NCI-H526 treated with DMSO at 0.1 percent for 48 hours (cell line): Measurements from ENCODE around the gene KNDC1.

Source experiments
- DNase-seq: peaks from one replicate; lab custom pipeline; 2025; lab: John Stamatoyannopoulos, UW

Gene KNDC1

DNA sequence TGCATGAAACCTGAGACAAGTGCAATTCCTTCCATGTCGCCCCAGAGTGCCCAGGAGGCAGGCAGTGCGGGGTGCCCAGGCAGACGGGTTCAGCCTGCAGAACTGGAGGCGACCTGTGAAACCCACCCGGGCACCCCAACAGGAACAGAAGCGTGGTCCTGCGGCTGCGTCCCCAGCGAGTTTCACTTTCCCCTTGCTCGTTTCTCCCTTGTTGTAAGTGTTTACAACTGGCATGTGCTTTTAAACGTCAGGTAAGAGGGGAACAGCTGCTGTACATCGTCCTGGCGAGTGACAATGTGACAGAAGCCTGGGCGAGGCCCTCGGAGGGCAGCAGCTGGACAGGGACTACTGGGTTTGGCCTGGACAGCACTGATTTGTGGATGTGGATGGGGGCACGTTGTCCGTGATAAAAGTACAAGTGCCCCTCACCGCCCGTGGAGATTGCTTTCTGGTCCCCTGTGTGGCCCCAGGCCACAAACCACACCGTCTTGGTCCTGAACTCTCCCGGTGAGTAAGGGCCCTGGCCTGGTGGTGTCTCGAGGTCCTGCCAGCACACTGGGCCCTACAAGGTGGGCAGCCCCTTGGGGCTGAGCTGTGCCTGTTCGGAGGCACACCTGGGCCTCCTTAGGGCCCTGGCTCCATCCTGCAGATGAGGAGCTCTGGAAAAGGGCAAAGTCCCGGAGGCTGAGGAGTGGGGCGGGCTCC, 81.6 kb downstream of the KNDC1 start:
- DNase-seq = no peak

DNA sequence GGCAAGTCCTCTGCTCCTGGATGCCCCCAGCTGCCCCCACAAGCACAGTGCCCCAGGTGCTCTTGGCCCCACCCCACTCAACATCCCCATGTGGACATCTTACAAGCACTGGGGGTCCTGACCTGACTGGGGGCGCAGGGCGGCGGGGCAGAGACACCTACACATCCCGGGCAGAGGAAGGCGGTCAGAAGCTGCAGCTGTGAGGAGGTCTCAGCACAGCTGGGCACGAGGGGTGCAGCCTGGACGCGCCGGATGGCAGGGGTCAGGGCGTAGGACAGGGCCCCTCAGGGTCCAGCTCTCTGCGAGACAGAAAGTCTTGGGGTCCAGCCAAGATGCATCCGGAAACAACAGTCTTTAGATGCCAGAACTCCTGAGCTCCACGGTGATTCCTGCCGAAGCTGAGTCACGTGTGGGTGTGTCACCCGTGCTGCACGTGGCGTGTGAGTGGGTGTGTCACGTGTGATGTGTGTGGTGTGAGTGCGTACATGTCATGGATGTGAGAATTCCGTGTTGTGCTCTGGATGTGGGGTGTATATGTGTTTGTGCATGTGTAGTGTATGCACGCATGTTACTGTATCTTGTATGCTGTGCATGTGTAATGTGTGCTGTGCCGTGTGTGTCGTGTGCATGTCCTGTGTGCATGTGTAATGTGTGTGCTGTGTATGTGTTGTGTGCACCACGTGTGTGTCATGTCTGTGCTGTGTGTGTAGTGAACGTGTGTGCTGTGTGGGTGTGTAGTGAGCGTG, 82.8 kb downstream of the KNDC1 start:
- no peak for DNase-seq

DNA sequence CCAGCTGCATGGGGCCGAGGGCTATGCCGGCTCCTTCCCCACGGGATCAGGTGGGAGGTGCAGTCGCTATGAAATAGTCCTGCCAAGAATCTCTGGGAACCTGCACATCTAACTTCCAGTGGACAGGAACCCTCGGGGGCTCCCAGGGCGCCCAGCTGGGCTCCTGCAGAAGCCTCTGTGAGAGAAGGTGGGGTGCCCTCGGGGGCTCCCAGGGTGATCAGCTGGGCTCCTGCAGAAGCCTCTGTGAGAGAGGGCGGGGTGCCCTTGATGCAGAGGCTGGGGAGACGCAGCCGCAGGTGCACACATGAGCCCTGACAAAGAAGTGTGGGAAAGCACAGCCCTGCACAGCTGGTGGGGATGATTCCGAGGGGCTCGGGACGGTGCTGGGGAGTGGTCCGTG, 83.6 kb downstream of the KNDC1 start:
- DNase-seq = no peak

DNA sequence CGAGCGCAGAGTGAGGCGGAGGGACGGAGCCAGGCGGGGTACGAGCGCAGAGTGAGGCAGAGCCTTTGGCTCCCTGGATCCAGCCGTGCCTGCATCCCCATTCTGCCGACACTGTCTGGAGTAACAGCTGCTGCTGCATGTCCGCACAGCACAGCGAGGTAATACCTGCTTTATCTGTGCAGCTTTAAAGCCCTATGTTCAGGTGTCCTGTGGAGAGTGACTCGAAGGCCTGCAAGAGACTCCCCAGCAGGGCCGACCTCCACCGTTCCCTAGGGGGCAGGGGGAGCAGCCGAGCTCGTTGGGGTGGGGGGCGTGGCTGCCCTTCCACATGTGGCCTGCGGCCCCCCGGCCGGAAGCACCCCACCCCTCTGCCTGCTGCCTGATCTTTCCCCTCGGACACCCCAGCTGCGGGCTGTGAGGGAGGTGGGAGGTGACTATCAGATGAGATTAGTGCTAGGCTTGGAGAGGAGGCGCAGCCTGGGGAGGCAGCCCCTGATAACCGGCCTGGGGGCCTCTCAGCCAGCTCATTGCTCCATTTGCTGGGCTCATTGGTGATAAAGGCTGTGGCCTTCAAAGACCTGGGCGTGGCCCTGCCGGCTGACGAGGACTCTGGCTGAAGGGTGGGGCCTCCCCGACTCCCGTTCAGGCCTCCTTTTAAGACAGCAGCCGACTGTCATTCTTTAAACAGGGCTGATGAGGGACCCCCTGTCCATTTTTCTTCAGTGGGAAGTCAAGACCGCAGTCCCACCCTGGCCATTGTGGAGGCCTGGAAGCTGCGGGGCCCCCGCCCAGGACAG, 85.6 kb downstream of the KNDC1 start:
- no peak for DNase-seq

DNA sequence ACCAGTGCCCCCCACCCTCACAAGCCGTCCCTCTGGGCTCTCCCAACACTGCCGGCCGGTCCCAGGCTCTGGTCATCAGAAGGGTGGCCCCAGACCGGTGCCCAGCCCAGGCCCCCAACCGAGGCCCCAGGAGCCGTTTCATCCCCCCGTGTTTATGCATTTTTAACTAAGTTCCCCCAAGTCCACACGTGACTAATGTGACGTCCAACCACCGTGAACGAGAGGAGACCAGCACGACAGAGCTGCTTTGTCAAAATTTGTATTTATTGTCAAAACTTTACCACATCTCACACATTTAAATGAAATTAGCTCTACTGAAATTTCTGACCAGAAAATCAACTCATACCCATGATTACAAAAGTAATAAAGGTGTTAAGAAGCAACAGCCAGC, 86.2 kb downstream of the KNDC1 start:
- no peak for DNase-seq

DNA sequence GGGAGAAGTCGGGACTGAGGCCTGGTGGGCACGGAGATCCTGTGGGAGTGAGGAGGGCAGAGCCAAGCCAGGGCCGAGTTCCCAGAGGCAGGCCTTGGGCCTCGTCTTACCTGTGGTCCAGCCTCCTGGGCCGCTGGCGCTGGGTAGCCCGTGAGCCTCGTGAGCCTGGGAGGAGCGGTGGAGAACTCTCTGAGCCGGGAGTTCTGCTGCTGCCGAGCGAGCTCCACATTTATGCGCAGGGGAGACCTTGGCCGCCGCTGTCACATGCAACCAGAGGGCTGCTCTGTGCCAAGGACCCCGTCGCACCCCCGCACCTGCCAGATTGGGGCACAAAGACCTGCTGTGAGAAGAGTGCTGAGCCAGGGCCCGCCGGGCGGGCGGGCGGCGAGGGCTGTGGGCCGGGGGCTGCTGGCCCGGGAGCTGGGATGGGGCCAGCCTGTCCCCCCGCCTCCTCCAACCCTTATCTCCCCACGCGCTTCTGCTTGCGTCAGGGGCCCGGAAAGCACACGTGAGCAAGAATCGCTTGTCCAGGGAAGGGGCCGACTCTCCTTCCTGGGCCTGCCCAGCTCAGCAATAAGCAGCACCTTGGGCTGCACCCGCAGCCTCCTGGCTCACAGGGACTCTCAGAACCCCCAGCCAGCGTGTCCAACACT, 87.8 kb downstream of the KNDC1 start:
- no peak for DNase-seq

DNA sequence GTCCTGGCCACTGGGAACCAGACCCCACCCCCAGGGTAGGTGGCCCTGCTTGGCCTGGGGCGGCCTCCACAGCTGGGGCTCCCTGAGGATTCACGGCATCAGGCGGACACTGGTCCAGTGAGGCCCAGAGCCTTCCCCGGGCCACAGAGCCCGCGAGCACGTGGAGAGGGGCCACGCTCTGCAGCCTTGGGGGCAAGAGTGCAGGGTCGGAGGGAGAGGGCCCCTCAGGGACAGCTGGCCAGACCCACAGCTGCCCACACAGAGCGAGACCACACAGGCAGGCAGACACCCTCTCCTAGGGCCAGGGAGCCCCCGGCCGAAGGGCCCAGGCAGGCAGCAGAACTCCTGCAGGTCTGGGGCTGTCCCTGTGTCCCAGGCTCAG, 88.3 kb downstream of the KNDC1 start:
- DNase-seq = no peak

DNA sequence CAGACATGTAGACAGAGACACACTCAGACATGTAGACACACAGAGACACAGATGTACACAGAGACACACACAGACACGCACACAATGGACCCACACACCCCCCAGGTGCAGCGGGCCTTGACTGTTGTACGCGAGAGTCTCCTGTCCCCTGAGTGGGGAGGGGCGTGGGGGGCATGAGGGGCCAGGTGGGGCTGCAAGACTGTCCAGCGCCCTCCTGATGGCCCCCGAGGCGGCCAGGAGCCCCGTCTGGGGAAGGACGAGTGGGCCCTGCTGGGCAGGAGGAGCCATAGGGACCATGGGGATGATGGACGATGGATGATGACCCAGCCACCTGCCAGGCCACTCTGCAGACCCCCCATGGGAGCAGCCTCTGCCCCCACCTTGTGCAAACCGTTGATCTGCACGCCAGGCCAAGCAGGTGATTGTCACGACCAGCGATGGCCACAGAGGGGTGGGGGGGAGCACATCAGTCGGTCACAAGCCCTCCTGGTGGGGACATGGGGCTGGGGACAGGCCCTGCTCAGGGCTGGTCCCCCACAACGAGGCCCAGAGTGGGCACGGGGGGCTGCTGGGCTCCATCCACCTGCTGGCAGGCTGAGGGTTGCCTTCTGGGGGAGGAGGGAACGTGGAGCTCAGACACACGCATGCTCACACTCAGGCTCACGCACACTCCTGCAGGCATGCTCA, 89.2 kb downstream of the KNDC1 start:
- no peak for DNase-seq

DNA sequence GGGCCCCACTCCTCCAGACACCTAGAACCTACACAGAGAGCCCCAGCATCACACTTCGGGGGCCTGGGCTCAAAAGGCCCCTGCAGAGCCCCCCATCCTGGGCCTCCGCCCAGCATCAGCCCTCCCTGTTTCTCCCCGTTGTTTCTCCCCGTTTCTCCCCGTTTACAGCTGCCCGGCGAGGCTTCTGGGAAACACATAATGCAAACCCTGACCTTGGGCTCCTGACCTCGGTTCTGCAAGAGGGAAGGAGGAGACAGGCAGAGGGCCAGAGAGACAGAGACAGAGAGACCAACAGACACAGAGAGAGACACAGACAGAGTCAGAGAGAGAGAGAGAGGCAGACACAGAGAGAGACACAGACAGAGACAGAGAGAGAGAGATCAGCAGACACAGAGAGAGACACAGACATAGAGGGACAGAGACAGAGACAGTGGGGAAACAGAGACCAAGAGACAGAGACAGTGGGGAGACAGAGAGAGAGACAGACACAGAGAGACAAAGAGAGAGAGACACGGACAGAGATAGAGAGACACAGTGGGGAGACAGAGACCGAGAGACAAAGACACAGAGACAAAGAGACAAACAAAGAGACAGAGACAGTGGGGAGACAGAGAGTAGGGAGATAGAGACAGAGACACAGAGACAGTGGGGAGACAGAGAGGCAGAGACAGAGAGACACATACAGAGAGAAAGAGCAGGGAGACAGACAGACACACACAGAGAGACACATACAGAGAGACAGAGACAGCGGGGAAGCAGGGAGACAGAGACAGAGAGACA, 90.1 kb downstream of the KNDC1 start:
- no peak for DNase-seq

DNA sequence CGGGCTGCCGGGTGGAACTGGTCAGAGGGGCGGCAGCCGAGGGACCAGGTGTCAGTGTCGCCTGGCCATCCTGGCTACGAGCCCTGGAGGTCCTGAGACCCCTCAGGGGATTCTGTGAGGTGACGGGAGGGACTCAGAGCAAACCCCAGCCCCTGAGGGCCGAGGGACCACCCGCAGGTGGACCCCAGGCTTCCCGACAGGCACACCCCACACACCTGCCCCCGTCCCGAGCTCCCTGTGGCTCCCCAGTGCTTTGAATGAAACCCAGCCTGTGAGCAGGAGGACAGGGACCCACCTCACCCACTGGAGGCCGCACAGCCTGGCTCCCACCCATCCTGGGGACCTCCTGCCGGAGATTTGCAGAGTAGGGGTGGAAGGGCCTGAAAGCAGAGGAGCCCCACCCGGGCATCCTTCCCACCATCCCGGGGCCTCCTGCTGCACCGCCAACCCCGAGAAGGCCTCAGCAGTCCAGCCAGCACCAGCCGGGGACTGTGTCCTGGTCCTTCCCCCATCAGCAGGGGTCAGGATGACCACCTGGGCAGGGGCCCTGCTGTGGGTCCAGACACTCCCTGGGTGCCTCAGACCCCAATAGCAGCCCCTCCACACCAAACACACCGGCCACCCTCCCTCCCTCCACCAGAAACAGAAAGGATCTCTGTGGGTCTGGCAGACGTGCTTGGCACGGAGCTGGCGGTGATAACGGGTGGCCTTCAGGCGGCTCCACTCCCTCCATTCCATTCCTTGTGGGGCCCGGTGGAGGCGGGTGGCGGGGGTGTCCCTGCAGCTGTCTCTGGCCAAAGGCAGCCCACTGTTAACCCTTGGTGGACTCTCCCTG, 91.6 kb downstream of the KNDC1 start:
- DNase-seq = no peak

DNA sequence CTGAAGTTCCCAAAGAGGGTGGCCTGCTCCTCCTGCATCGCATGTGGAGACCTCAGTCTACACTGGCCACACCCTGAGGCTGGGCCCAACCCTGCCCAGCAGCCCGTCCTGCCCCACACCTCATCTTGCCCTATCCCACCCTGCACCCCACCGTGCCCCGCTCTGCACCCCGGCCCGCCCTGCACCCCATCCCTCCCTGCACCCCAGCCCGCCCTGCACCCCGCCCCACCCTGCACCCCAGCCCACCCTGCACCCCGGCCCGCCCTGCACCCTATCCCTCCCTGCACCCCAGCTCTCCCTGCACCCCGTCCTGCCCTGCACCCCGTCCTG, 92.2 kb downstream of the KNDC1 start:
- no peak for DNase-seq

DNA sequence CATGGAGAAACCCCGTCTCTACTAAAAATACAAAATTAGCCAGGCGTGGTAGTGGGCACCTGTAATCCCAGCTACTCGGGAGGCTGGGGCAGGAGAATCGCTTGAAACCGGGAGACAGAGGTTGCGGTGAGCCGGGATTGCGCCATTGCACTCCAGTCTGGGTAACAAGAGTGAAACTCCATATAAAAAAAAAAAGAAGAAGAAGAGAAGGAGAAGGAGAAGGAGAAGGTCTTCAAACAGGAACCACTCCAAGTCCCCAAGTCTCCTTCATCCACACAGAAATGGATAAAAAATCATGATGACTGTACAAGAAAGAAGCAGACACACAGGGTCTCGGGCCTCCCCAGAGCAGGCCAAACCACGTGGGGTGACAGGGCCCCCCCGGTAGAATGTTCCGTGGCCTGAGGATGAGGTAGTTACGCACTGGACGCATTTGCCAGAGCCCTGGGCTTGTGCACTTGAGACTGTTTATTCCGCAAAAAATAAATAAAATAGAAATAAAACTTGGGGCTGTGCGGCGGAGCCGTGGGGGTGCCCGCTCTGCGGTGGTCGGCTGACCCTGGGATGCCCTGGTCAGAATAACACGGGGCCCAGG, 93.4 kb downstream of the KNDC1 start:
- DNase-seq = no peak

DNA sequence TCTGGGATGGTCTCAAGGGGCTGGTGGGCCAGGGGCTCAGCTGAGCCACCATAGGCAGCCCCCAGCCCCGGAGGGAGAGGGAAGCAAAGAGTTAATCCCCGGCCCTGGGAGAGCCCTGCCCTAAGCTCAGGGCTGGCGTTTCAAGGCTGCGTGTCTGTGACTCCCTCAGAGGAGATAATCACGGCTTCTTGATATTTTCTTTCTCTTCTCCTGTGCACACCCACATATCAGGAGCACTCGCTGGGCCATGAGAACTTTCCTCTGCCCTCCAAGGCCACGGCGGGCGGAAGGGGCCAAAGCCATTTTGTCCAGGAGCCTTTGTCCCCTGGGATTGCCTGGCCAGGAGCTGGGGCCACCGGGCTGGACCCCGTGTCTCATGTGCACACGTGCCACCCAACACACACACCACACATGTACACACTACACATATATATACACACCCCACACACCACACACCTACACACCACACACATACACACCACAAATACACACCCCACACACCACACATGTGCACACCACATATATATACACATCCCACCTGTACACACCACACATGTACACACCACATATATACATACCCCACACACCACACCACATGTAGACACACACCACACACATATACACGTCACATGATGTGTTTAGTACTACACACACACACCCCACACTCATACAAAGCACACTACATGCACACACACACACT, 94.6 kb downstream of the KNDC1 start:
- DNase-seq = no peak

DNA sequence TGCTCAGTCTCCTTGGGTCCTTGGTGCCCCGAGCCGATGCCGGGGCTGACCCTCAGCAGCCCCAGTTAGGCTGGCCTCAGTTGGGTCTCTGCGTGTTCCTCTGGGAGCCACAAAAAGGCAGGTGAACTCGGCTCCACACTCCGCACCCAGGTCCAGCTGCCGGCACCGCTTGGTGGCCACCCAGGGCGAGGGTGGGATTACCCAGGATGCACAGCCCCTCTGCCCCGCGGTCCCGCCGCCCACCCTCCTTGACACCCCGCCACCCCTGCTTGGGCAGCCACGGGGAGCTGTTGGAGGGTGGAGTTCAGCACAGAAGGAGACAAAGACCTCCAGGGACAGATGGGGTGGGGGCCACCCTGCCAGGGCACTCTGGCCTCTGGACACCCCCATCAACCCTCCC, 95.3 kb downstream of the KNDC1 start:
- DNase-seq = no peak

DNA sequence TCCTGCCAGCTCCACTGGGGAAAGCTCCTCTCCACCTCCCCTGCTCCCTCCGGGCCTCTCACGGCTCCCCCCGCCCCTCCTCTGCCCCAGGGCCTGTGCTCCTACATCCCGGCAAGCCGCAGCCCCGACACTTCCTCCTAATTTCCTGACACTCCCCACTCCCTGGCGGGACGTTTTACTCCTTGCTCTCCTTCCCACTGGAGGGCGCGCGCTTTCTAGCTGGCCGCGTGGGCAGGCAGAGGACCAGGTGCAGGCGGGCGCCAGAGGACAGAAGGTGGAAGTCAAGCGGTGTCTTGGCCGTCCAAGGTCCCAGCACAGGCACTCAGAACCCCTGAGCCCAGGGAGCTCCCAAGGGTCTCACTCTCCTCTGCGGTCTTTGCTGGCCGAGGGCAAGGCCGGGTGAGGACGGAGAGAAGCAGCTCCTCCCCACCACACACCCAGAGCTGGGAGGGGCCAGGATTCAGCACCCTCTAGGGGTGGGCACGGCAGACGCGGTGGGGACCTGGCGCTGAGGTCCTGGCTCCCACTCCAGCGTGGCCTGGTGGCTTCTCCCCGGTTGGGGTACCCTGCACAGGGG, 97.6 kb downstream of the KNDC1 start:
- no peak for DNase-seq

DNA sequence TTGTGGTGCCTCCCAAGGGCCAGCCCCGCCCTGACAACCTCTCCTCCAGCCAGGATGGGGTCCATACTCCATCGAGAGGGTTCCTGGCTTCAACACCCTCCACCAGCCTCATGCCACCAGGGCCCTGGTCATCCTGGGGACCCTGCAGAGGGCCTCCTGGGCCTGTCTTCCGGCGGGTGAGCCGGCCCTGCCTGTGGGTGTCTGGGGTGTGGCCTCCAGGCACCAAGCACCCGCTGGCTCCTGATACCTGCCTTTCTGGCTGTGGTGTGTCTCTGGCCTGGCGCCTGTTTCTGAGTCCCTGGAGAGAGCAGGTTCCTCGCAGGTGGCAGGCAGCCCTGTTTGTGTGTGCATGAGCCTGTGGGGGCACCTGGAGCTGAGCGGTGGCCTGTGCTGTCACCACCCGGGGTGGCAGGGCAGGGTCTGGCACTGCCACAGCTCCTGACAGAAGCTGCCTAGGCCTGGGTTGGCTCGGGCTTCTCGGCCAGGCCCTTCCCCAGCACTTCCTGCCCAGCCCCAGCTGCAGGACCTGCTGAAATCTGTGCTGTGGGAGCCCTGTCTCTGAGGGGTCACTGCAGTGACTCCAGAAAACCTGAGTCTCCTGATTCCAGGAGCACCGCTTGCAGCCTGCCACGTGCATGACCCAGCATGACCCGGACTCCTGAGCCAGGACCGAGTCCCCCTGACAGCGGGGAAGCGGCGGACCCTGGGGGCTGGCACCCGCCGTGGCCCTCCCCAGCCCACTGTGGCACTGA, 98.2 kb downstream of the KNDC1 start:
- no peak for DNase-seq

DNA sequence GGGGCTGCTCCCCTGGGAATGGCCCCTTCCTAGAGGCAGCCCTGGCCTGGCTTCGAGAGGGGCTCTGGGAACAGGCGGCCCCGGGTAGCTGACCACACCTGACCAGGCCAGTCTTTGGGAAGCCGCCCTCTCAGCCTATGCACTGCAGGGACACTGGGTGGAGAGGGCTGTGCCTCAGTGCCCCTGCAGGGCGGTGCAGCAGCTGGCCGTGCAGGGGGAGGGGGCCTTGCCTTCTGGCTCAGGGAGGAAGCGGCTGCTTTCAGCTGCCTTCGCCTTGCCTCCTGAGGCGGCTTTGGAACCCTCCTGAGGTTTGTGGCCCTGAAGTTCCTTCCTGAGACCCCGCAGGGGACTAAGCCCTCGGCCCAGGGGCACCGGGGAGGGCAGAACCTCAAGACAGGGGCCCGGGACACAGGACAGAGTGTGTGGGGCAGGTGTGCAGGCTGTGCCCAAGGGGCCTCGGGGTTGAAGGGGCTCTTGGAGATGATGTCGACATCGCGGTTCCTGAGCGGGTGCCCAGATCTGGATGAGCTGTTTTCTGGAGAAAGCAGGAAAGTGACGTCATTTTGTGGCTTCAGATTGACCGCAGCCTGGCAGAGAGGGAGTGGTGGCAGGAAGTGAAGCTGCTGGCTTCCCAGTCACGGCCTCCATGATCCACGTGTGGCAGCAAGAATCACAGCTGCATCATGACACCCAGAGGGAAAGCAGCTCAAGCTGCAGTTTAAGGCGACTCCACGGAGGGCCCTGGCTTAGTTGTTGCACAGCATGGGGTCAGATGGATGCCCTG, 99.0 kb downstream of the KNDC1 start:
- no peak for DNase-seq
